A673 (cell line): ENCODE results near the gene TCF25. TPM values are rescaled to one million over a fixed set of nuclear protein-coding genes. Genes with fewer than 3 reads are reported as not detected.
A peak's percentile ranks its signal among the peaks of the same experiment; 100 is the strongest.
"Not testable (repeated sequence)": the region's sequence is repeated elsewhere in the genome, so short reads cannot be mapped to it uniquely, and the experiment has no call there.

ENCODE experiments used
- BruUV-seq: library from RNA; stranded (reverse); fragments of 400-500 nt; replicated peaks from 2 replicates; lab custom pipeline; 2021; lab: Mats Ljungman, UMichigan
- CTCF ChIA-PET: fragments of 300-600 bp; sonication (Branson Sonifier 250); formaldehyde crosslinking; loops from one replicate; lab custom pipeline; 2022; ENCODE audit warnings: antibody characterized with exemption; lab: Charles Lee
- POLR2A ChIA-PET: fragments of 300-600 bp; sonication (Branson Sonifier 250); formaldehyde crosslinking; loops from one replicate; lab custom pipeline; 2022; ENCODE audit warnings: antibody characterized with exemption; ENCODE audit not compliant: low non-redundant PET; lab: Charles Lee
- DNase-seq: peaks from one replicate; pipeline ENCODE4 v3.0.0-alpha.2; 2015; ENCODE audit warnings: low spot score
- H3K27ac ChIP-seq: fragments of 200-600 bp; sonication (generic); 2 replicates; pipeline ENCODE4 v1.5.1; 2016; ENCODE audit warnings: mixed run types, low read depth, mild to moderate bottlenecking, mixed read lengths, antibody characterized with exemption, low read length; ENCODE audit not compliant: poor library complexity, severe bottlenecking
- H3K27me3 ChIP-seq: fragments of 200-600 bp; sonication (generic); replicated peaks from 2 replicates; pipeline ENCODE4 v1.6.1; 2017; ENCODE audit warnings: mixed run types, low read depth, mild to moderate bottlenecking, mixed read lengths, antibody characterized with exemption, low read length; ENCODE audit not compliant: insufficient read depth, poor library complexity
- H3K36me3 ChIP-seq: fragments of 200-600 bp; sonication (generic); 2 replicates; pipeline ENCODE4 v1.6.1; 2016; ENCODE audit warnings: mixed run types, mild to moderate bottlenecking, mixed read lengths, antibody characterized with exemption, low read length; ENCODE audit not compliant: insufficient read depth, poor library complexity, severe bottlenecking
- H3K4me1 ChIP-seq: fragments of 200-600 bp; sonication (generic); 2 replicates; pipeline ENCODE4 v1.6.1; 2017; ENCODE audit warnings: mixed run types, mild to moderate bottlenecking, mixed read lengths, antibody characterized with exemption, low read length; ENCODE audit not compliant: insufficient read depth, poor library complexity, severe bottlenecking
- H3K4me3 ChIP-seq: fragments of 200-600 bp; sonication (generic); 2 replicates; pipeline ENCODE4 v1.5.1; 2016; ENCODE audit warnings: low read depth, mixed run types, mild to moderate bottlenecking, mixed read lengths, low read length; ENCODE audit not compliant: poor library complexity, severe bottlenecking
- H3K9me3 ChIP-seq: fragments of 200-600 bp; sonication (generic); 2 replicates; pipeline ENCODE4 v1.6.1; 2016; ENCODE audit warnings: mixed run types, low read depth, mild to moderate bottlenecking, mixed read lengths, antibody characterized with exemption, low read length; ENCODE audit not compliant: poor library complexity, severe bottlenecking
- CTCF ChIP-seq: fragments of 300-800, 200-600 bp; sonication (generic); conservative IDR thresholded peaks from 2 replicates; pipeline ENCODE4 v1.5.1; 2017; ENCODE audit warnings: low read depth, mild to moderate bottlenecking, antibody characterized with exemption, low read length, moderate library complexity, mixed read lengths
- EZH2 ChIP-seq: fragments of 200-600 bp; sonication (generic); IDR thresholded peaks from 2 replicates; pipeline ENCODE4 v1.6.1; 2017; ENCODE audit warnings: borderline replicate concordance, low read depth, mild to moderate bottlenecking, mixed read lengths, antibody characterized with exemption, low read length; ENCODE audit not compliant: poor library complexity, severe bottlenecking
- intact Hi-C: fragments of 100-400 bp; cut with micrococcal nuclease; formaldehyde crosslinking; loops from one replicate; pipeline ENCODE4 v1.10.0; 2022; ENCODE audit not compliant: unreplicated experiment
- total RNA-seq: library from RNA; stranded (reverse); gene quantifications from 2 replicates; pipeline ENCODE4 v1.2.3, GENCODE V29; 2021

TCF25 gene
- total RNA-seq, 1 experiment from 2014 or later: 190 TPM

- intact Hi-C loops: no loop called here
- no peak for DNase-seq
- BruUV-seq: no TSS peak
- no peak for TF ChIP-seq CTCF
- H3K4me3 ChIP-seq: no peak overlapping the region
- H3K36me3 ChIP-seq: peaks cover 36% of the 10 kb centered on the region
- H3K27me3 ChIP-seq: no peaks in the 10 kb centered on the region
- H3K27ac ChIP-seq: no peak overlapping the region
- ChIA-PET POLR2A (no interaction called here), CTCF (no interaction called here)
- no peaks in the 10 kb centered on the region for H3K9me3 ChIP-seq
- H3K4me1 ChIP-seq: no peaks in the 10 kb centered on the region
Measured at GRCh38 chr16:89934611-89935553, 61.5 kb downstream of the TCF25 start.

- DNase-seq, H3K27me3 ChIP-seq, POLR2A ChIA-PET, CTCF ChIA-PET, intact Hi-C loops, H3K4me1 ChIP-seq, H3K27ac ChIP-seq, H3K9me3 ChIP-seq, H3K4me3 ChIP-seq: not testable (repeated sequence)
- TSS peak; percentile 80 for BruUV-seq
- peaks cover 32% of the 10 kb centered on the region for H3K36me3 ChIP-seq
Measured at GRCh38 chr16:89935620-89936019, 62.2 kb downstream of the TCF25 start.

GRCh38 chr16:89936034-89936433 is 62.6 kb downstream of the TCF25 start:
- DNase-seq: no peak
- Histone ChIP-seq H3K4me3 (no peak overlapping the region), H3K36me3 (peaks cover 31% of the 10 kb centered on the region), H3K27me3 (no peaks in the 10 kb centered on the region), H3K27ac (no peak overlapping the region), H3K4me1 (no peaks in the 10 kb centered on the region), H3K9me3 (no peaks in the 10 kb centered on the region)
- intact Hi-C loops: no loop called here
- ChIA-PET POLR2A (no interaction called here), CTCF (no interaction called here)
- TF ChIP-seq EZH2 (no peak), CTCF (no peak)
- no TSS peak for BruUV-seq

GRCh38 chr16:89936508-89936907 is 63.1 kb downstream of the TCF25 start:
- H3K4me3 ChIP-seq: no peak overlapping the region
- H3K9me3 ChIP-seq: no peaks in the 10 kb centered on the region
- POLR2A ChIA-PET: no interaction called here
- CTCF ChIA-PET: interaction anchor here (0.6 kb wide), 1 partner anchor 87 kb away, joined by 5 read pairs; no protein-coding TSS in a partner anchor
- no peak for DNase-seq
- BruUV-seq: no TSS peak
- H3K27ac ChIP-seq: no peak overlapping the region
- H3K36me3 ChIP-seq: peaks cover 29% of the 10 kb centered on the region
- no peaks in the 10 kb centered on the region for H3K27me3 ChIP-seq
- H3K4me1 ChIP-seq: no peaks in the 10 kb centered on the region
- intact Hi-C loops: no loop called here
- TF ChIP-seq EZH2 (no peak), CTCF (no peak)
